ENCODE measurements around the gene RAP1GAP.
"Not testable (repeated sequence)": the region's sequence is repeated elsewhere in the genome, so short reads cannot be mapped to it uniquely, and the experiment has no call there.

RAP1GAP gene

GRCh38 chr1:21689661-21690372 lies 20.7 kb upstream of the RAP1GAP start:
- no peaks in the 10 kb centered on the region for H3K9me3 Mint-ChIP-seq
- ATAC-seq = no peak
- no peaks in the 10 kb centered on the region for H3K4me1 Mint-ChIP-seq
- H3K4me3 Mint-ChIP-seq = no peak overlapping the region
- no peaks in the 10 kb centered on the region for H3K27me3 Mint-ChIP-seq
- peaks cover 80% of the 10 kb centered on the region for H3K36me3 Mint-ChIP-seq
- H3K27ac Mint-ChIP-seq = no peak overlapping the region

- H3K27me3 Mint-ChIP-seq = no peaks in the 10 kb centered on the region
- H3K36me3 Mint-ChIP-seq = peaks cover 75% of the 10 kb centered on the region
- no peaks in the 10 kb centered on the region for H3K4me1 Mint-ChIP-seq
- H3K9me3 Mint-ChIP-seq = no peaks in the 10 kb centered on the region
- H3K27ac Mint-ChIP-seq = no peak overlapping the region
- H3K4me3 Mint-ChIP-seq = no peak overlapping the region
- no peak for ATAC-seq
Observed at GRCh38 chr1:21687081-21687529, 17.9 kb upstream of the RAP1GAP start.

- Mint-ChIP-seq H3K9me3 (no peaks in the 10 kb centered on the region), H3K36me3 (peaks cover 78% of the 10 kb centered on the region), H3K27me3 (no peaks in the 10 kb centered on the region), H3K27ac (no peak overlapping the region), H3K4me1 (no peaks in the 10 kb centered on the region), H3K4me3 (no peak overlapping the region)
- no peak for ATAC-seq
Observed at GRCh38 chr1:21685946-21686678, 17.0 kb upstream of the RAP1GAP start.

GRCh38 chr1:21681426-21681825 lies 12.3 kb upstream of the RAP1GAP start:
- H3K27ac Mint-ChIP-seq = no peak overlapping the region
- H3K27me3 Mint-ChIP-seq = no peaks in the 10 kb centered on the region
- no peaks in the 10 kb centered on the region for H3K9me3 Mint-ChIP-seq
- H3K36me3 Mint-ChIP-seq = peaks cover 62% of the 10 kb centered on the region
- H3K4me1 Mint-ChIP-seq = no peaks in the 10 kb centered on the region
- ATAC-seq = no peak
- no peak overlapping the region for H3K4me3 Mint-ChIP-seq

- no peaks in the 10 kb centered on the region for H3K9me3 Mint-ChIP-seq
- no peak overlapping the region for H3K27ac Mint-ChIP-seq
- no peaks in the 10 kb centered on the region for H3K4me1 Mint-ChIP-seq
- no peak overlapping the region for H3K4me3 Mint-ChIP-seq
- ATAC-seq = no peak
- peaks cover 57% of the 10 kb centered on the region for H3K36me3 Mint-ChIP-seq
- H3K27me3 Mint-ChIP-seq = no peaks in the 10 kb centered on the region
Observed at GRCh38 chr1:21680918-21681317, 11.8 kb upstream of the RAP1GAP start.

GRCh38 chr1:21680381-21680780 lies 11.2 kb upstream of the RAP1GAP start:
- H3K4me1 Mint-ChIP-seq = no peaks in the 10 kb centered on the region
- ATAC-seq = no peak
- H3K27me3 Mint-ChIP-seq = no peaks in the 10 kb centered on the region
- H3K36me3 Mint-ChIP-seq = peaks cover 52% of the 10 kb centered on the region
- no peaks in the 10 kb centered on the region for H3K9me3 Mint-ChIP-seq
- H3K4me3 Mint-ChIP-seq = no peak overlapping the region
- no peak overlapping the region for H3K27ac Mint-ChIP-seq

- Mint-ChIP-seq H3K4me3 (no peak overlapping the region), H3K36me3 (peaks cover 27% of the 10 kb centered on the region), H3K27me3 (no peaks in the 10 kb centered on the region), H3K27ac (no peak overlapping the region), H3K9me3 (no peaks in the 10 kb centered on the region), H3K4me1 (peaks cover 5% of the 10 kb centered on the region)
- ATAC-seq = no peak
Observed at GRCh38 chr1:21677168-21677567, 8.0 kb upstream of the RAP1GAP start.

- peaks cover 8% of the 10 kb centered on the region for H3K4me1 Mint-ChIP-seq
- no peak overlapping the region for H3K4me3 Mint-ChIP-seq
- H3K36me3 Mint-ChIP-seq = peaks cover 14% of the 10 kb centered on the region
- no peaks in the 10 kb centered on the region for H3K27me3 Mint-ChIP-seq
- ATAC-seq = no peak
- no peak overlapping the region for H3K27ac Mint-ChIP-seq
- no peaks in the 10 kb centered on the region for H3K9me3 Mint-ChIP-seq
Observed at GRCh38 chr1:21674957-21675356, 5.8 kb upstream of the RAP1GAP start.

- not testable (repeated sequence) for H3K9me3 Mint-ChIP-seq, H3K4me3 Mint-ChIP-seq, H3K27me3 Mint-ChIP-seq, H3K27ac Mint-ChIP-seq, ATAC-seq, H3K36me3 Mint-ChIP-seq
- H3K4me1 Mint-ChIP-seq = peaks cover 13% of the 10 kb centered on the region
Observed at GRCh38 chr1:21673853-21674252, 4.7 kb upstream of the RAP1GAP start.

- H3K27ac Mint-ChIP-seq = no peak overlapping the region
- ATAC-seq = no peak
- peaks cover 9% of the 10 kb centered on the region for H3K27me3 Mint-ChIP-seq
- peaks cover under 1% of the 10 kb centered on the region for H3K36me3 Mint-ChIP-seq
- H3K4me1 Mint-ChIP-seq = peaks cover 13% of the 10 kb centered on the region
- H3K4me3 Mint-ChIP-seq = no peak overlapping the region
- no peaks in the 10 kb centered on the region for H3K9me3 Mint-ChIP-seq
Observed at GRCh38 chr1:21673277-21673780, 4.2 kb upstream of the RAP1GAP start.

GRCh38 chr1:21672478-21673276 lies 3.5 kb upstream of the RAP1GAP start:
- Mint-ChIP-seq H3K4me3 (no peak overlapping the region), H3K27me3 (peaks cover 15% of the 10 kb centered on the region), H3K27ac (no peak overlapping the region), H3K36me3 (no peaks in the 10 kb centered on the region), H3K4me1 (peaks cover 13% of the 10 kb centered on the region), H3K9me3 (no peaks in the 10 kb centered on the region)
- ATAC-seq = no peak

GRCh38 chr1:21671915-21672314 lies 2.8 kb upstream of the RAP1GAP start:
- peaks cover 15% of the 10 kb centered on the region for H3K4me1 Mint-ChIP-seq
- H3K27ac Mint-ChIP-seq = no peak overlapping the region
- no peak for ATAC-seq
- no peaks in the 10 kb centered on the region for H3K36me3 Mint-ChIP-seq
- H3K9me3 Mint-ChIP-seq = no peaks in the 10 kb centered on the region
- H3K27me3 Mint-ChIP-seq = peaks cover 23% of the 10 kb centered on the region
- H3K4me3 Mint-ChIP-seq = no peak overlapping the region

GRCh38 chr1:21670956-21671902 lies 2.1 kb upstream of the RAP1GAP start:
- Mint-ChIP-seq H3K4me3 (no peak overlapping the region), H3K27ac (no peak overlapping the region), H3K27me3 (peaks cover 30% of the 10 kb centered on the region), H3K4me1 (peaks cover 21% of the 10 kb centered on the region), H3K9me3 (no peaks in the 10 kb centered on the region), H3K36me3 (no peaks in the 10 kb centered on the region)
- ATAC-seq = no peak

GRCh38 chr1:21670059-21670881 lies 1.1 kb upstream of the RAP1GAP start:
- H3K27me3 Mint-ChIP-seq = peaks cover 39% of the 10 kb centered on the region
- no peaks in the 10 kb centered on the region for H3K36me3 Mint-ChIP-seq
- no peak overlapping the region for H3K4me3 Mint-ChIP-seq
- no peak overlapping the region for H3K27ac Mint-ChIP-seq
- peaks cover 23% of the 10 kb centered on the region for H3K4me1 Mint-ChIP-seq
- ATAC-seq = no peak
- H3K9me3 Mint-ChIP-seq = no peaks in the 10 kb centered on the region

All from stimulated activated memory B cell treated with anti-CD40 and anti-IgM and Interleukin-4, amounts not matched to agents 10 μg/mL and 1 μg/mL and 100 μg/mL, for 72 hours (primary cell).